GM21576 (cell line): ENCODE results near the gene SNRPD3.
"Not testable (repeated sequence)": the region's sequence is repeated elsewhere in the genome, so short reads cannot be mapped to it uniquely, and the experiment has no call there.

Source experiments
- ATAC-seq: cut with Tn5 transposase; IDR thresholded peaks from one replicate; pipeline ENCODE4 v1.9.1; 2021; ENCODE audit warnings: mild to moderate bottlenecking, moderate library complexity; ENCODE audit not compliant: unreplicated experiment

Gene SNRPD3

DNA sequence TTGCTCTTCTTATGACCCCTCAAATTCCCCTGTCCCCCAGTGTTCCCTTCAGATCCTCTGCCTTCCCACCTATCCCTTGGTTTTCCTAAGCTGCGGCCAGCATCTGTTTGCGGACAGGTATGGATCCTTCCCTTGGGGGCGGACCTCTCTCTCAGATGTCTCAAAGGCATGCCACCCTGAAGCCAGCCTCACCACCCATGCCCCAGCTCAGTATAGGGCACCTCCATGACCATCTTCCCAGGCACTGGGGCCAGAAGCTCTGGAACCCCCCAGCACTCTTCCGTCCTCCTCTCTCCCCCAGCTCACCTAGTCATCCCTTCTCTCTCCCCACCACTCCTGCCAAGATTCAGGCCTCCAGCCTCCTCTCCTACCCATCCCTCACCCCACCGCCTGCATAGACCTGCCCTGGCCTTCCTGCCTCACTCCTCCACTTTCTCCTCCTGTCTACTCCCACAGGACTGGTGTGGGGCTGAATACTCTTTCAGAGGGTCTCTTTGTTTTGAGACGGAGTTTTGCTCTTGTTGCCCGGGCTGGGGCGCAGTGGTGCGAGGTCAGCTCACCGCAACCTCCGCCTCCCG lies 34.9 kb downstream of the SNRPD3 start:
- ATAC-seq, result no peak

DNA sequence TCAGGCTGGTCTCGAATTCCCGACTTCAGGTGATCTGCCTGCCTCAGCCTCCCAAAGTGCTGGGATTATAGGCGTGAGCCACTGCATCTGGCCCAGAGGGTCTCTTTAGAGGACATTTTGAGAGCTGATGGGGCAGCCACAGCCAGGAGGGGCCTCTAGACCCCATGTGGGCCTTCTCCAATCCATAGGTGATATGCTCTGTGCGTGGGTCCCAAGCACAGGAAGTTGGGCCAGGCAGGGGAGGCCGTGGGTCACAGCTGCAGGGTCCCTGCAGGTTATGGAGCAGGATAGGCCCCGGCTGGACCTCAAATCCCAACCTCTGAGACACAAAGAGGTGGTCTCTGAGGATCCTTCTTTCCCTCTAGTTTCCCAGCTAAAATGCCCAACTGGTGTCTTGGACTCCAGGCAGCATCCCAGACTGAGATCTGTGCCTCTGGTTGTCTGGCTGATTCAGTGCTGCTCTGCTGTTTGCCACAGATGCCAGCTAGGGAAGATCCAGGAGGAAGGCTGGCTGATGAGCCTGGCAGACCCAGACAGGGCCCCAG lies 35.6 kb downstream of the SNRPD3 start:
- ATAC-seq, result no peak

DNA sequence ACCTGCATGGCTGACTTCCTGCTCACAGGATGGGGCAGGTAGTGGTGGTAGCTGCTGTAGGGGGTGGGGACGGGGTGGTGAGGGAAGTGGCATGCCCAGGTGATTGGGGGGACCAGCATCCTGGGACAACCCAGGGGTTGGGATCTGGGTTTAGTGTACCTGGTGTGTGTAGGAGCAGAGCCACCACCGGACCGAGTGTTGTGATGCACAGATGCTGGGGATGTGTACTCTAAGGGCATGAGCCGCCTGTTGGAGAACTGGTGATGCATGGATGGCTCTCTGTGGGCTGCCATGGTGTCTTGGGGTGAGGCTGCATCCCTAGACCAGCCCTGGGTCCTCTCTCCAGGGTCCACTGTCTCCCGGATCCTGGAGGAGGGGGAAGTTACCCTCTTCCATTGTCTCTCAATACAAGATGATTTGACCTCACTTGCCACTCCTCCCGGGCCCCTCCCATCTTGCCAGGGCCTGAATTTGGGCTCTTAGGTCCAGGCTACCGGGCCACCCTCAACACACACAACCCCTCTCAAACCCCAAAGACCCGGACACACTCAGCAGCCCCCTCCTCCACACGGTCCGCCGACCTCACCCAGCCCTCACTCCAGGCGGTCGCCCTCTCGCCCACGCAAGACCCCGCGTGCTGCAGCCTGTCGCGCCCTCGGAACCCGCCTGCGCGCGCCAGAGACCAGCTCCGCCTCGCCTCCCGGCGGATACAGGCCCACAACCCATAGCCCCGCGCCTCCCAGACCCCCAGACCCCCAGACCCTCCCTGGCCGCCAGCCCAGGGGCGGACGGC lies 36.5 kb downstream of the SNRPD3 start:
- no peak for ATAC-seq

DNA sequence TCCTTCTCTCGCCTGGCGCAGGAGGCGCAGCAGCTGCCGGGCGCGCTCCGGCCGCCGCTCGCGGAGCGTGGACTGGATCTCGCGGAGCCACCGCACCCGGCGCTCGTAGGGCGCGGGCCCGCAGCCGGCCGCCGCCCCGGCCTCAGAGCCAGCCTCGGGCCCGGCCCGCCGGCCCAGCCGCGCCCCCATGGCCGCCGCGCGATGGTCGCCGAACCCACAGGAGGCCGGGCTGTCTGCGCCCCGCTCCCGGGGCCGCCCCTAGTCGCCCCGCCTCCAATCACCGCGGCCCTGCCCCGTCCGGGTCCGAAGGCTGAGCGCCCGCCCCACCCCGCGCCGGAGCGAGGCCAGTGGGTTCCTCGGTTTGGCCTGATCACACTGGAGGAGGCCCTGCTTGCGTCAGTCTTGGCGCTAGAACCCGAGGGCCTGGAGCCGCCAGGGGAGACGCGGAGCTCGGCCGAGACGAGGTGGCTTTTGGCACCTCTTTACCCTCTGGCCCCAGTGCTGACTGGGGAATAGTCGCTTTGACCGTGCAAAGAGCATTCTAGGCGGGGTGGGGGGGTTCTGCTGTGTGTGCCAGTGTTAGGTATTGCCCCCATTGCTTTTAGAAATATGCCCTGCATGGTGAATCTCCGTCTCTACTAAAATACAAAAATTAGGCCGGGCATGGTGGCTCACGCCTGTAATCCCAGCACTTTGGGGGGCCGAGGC lies 37.2 kb downstream of the SNRPD3 start, which contains the start of gene LRRC75B:
LRRC75B (minus strand) TSS at position 223 of the 708 bp plus-strand sequence; CDS start at position 189, 34 bp downstream.
- peak; percentile 55 for ATAC-seq

DNA sequence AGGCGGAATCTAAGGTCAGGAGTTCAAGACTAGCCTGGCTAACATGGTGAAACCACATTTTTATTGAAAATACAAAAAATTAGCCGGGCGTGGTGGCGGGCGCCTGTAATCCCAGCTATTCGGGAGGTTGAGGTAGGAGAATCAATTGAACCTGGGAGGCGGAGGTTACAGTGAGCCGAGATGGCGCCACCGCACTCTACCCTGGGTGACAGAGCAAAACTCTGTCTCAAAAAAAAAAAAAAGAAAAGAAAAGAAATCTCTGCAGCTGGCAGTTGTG lies 37.7 kb downstream of the SNRPD3 start:
- ATAC-seq, result not testable (repeated sequence)

DNA sequence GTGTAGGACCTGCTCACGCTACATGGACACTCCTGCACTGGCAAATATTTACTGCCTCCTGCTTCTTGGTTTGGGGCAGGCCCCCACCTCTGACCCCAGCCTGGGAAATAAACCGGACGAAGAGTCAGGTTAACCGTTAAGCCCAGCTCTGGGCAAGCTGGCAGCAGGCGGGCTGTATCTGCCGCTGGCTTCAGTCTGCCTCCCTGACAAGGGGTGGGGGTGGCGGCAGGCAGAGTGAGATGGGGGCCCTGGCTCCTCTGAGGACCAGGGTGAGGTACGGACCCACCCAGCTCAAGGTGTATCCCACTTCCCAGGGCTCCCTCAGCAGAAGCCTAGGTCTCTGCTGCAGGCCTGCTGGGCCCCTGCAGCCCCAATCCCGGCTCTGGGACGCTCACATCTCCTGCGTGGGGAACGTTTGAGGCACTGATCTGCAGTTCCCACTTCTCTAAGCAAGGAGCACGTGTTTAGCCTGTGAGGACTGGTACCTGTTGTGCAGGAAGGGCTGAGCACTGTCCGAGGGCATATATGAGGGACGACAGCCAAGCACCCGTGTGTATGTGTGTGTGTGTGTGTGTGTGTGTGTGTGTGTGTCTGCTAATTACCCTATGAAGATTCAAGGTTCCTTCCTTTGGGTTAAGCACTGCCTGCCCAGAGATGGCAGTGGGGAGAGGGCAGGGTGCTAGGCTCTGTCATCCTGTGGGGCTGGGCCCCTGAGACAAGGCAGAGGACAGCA lies 38.2 kb downstream of the SNRPD3 start:
- no peak for ATAC-seq

DNA sequence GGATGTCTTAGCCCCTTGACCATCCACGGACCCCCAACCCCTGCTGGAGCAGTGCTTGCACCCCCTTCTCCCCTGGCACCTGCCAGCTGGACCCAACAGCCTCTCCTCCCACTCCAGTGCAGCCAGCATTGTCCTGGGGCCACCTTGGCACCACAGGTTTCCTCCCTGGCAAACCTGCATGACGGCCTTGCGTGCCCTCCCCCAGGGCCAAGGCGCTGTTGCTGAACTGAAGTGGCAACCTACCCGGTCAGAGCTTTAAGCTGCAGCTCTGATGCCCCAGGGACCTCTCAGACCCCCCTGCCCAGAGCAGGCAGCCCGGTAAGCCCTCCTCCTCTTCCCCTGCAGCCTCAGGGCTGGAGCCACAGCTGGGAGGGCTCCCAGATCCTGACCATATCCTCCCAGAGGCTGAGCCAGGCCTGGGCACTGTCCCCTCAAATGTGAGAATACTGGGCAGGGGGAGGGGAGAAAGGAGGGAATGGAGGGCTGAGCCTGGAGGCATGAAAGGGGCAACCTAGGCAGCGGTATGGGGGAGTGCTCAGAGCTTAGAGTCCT lies 38.8 kb downstream of the SNRPD3 start:
- no peak for ATAC-seq

DNA sequence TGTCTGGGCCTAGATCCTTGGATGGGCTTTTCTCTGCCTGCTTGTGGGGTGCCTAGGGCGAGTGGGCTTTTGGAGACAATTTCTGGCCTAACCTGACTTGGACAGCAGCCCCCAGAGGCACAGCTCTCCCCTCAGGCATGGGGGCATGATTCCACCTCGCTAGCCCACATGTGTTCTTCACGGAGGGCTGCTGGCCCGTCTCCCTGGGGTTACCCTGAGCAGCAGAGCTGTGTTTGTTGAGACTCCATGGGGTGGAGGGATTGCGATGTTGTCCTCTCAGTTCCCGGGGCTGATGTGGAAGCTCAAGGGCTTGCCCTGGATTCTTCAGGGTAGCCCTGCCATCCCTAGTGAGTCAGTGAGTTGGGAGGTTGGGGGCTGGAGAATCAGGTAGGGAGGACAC lies 39.4 kb downstream of the SNRPD3 start:
- ATAC-seq, result no peak

DNA sequence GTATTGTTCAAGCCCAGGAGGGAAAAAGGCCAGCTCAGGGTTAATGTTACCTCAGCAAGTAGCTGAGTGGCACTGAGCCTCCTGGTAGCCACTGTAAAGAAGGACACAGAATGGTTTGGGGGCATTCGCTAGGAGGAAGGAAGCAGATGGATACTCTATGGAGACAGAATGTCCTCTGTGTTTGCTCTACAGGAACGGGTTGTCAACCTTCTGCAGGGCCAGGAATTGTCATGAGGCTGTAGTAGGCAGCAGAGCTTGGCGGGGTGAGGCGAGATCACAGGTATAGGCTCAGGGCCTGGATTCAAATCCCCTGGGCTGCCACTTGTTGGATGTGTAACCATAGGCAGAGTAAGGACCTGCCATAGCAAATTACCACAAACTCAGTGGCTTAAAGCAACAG lies 40.1 kb downstream of the SNRPD3 start:
- ATAC-seq, result no peak

DNA sequence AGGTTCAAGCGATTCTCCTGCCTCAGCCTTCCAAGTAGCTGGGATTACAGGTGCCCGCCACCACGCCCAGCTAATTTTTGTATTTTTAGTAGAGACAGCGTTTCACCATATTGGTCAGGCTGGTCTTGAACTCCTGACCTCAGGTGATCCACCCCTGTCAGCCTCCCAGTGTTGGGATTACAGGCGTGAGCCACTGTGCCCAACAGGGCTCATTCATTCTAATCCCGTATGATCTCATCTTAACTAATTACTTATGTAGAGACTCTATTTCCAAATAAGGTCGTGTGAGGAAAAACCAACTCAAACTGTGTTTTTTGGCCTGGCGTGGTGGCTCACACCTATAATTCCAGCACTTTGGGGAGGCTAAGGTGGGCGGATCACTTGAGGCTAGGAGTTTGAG lies 41.3 kb downstream of the SNRPD3 start:
- ATAC-seq, result not testable (repeated sequence)

DNA sequence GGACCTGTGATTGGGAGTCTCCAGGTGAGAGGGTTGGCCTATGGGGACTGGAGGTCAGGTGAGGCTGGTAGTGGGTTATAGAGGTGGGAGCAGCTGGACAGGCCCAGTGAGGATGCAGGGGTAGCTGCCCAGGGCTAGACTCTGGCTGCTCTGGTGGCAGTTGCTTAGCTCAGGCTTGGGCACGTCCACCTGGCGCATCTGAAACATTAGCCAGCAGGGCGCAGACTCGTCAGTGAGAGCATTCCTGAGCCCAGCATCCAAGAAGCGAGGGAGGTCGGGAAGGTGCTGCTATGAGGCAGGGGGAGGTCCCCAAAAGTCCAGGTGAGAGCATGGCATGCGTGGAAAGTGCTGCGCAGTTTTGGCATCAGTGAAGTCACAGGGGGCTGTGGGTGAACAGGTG lies 43.7 kb downstream of the SNRPD3 start:
- ATAC-seq, result no peak

DNA sequence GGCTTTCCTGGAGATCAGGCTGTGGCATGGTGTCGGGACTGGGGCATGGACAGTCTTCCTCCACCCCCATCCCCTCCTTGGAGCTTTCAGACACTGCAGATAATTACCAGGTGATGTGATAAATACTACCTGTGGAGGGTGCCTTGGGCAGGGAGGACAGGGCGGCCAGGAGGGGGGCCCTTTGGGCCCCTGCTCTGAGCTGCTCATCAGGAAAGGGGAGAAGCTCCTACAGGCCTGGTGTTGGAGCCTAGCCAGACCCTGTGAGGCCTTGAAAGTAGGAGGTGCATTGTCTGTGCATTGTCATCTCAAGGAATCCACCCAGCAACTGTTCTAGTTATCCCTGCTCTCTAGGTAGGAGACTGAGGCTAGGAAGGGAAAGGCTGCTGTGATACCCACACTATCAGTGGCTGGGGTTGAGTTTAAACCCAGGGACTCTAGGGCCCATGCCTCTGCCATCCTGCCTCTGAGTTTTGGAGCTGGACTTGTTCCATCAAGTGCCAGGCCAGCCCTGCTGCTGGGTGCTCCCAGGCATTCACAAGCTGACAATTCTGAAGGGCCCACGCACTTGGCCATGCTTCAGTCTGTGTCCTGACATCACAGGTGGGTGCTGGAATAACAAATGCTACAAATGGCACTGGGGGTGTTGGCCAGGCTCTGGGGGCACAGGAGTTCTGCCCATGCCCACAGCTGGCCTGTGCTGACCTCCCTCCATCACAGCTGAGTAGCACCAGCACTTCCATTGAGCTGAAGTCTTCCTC lies 44.3 kb downstream of the SNRPD3 start:
- not testable (repeated sequence) for ATAC-seq

DNA sequence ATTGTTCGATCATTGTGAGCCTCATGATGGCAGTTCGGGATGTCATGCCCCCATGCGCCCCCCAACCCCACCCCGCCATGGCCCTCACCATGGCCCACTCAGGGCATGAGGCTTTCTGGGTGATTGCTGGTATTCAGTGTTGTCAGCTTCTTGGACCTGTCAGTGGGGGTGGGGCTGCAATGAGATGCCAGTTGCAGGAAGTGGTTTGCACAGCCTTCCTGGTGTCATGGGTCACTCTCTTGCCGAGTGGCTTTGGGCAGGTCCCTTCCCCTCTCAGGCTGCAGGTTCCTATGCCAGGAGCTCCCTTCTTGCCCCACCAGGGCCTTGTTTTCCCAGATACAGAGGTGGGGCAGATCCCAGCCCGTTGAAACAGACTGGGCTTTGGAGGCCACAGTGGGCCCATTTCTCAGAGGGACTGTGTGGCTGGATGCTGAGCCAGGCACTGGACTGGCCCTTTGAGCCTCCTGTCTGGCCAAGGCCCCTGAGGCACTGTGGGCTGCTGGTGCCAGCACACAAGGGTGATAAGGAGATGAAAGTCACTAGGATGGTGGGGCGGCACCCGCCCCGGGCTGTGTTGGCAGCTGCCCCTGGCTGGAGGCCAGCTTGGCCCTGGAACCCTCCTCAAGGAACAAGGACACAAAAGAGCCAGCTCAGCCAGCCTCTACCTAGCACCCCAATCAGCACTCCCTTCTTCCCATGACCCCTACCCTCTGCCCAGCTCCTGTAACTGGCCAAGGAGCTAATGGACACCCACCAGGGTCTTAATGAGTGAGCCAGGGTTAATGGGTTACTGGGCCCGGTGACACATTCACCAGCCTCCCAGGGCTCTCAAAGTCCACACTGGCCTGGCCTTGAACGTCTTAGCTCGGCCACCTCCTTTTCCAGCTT lies 45.7 kb downstream of the SNRPD3 start:
- ATAC-seq, result no peak

DNA sequence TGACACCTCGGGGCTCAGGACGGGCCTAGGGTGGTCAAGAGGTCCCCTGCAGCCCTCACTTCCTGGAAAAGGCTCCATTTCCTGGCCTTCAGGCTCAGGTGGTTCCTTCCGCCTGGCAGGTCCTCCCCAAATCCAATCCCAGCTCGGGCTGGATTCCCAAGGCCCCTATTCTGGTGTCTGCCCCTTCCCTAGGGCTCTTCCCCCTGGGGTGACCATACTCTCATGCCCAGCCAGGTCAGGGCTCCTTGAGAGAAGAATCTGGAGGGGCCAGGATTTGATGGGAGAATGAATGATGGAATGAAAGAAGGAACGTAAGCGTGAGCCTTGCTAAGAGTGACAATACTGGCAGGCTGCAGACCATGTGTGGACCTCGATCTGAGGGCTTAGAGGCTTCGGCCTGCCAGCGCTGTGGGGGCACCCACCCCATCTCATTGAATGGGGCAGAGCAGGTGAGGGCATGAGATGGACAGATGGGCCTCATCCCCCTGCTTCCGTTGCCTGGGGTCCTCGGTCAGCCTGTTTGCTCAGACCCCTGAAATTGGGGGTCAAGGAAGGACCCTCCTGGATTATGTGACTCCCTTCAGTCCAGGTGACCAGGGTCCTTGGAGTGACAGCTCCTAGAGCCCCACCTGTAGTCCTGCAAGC lies 46.4 kb downstream of the SNRPD3 start:
- ATAC-seq, result not testable (repeated sequence)

DNA sequence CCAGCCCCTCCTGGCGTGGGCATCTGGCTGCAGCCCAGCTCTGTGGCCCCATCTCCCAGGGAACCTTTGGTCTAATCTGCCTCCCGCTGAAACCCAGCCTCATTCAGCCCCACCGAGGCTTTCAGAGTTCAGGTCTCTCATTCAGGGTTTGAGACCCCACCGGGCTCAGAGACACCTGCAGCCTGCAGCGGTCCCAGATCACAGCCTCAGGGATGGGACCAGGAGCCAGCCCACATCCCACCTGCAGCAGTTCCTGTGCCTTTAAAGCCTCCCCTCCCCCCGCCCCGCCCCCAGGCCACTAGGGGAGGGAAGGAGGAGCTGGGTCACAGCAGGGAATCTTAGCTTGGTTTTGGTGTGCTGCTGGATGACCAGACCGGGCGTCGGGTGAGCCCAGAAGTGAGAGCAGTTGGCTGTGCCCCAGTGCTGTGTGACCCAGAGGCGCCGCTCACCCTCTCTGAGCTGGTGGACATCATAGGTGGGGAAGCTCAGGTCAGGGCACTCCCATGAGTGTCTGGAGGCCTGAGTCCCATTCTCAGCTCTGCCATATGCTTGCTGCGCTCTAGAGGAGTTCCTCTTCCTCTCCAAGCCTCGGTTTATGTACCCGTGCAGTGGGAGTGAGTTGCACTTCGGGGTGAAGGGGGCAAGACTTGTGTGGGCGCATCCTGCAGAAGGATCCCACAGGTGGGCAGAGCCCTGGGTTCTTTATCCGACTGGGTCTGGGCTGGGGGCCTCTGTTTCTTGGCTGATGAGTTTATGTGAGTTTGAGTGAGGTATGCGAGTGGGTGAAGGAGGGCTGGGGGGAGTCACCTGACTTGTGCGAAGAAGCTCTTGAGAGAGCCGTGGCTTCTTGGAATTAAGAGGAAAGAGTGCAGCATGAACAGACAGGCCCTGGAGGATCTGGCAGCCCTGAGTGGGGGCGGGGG lies 47.3 kb downstream of the SNRPD3 start, which contains the start of gene GGT1:
GGT1 (plus strand) TSS at position 347 of the 923 bp plus-strand sequence. CDS start 7,889 bp downstream, outside the sequence.
- not testable (repeated sequence) for ATAC-seq

DNA sequence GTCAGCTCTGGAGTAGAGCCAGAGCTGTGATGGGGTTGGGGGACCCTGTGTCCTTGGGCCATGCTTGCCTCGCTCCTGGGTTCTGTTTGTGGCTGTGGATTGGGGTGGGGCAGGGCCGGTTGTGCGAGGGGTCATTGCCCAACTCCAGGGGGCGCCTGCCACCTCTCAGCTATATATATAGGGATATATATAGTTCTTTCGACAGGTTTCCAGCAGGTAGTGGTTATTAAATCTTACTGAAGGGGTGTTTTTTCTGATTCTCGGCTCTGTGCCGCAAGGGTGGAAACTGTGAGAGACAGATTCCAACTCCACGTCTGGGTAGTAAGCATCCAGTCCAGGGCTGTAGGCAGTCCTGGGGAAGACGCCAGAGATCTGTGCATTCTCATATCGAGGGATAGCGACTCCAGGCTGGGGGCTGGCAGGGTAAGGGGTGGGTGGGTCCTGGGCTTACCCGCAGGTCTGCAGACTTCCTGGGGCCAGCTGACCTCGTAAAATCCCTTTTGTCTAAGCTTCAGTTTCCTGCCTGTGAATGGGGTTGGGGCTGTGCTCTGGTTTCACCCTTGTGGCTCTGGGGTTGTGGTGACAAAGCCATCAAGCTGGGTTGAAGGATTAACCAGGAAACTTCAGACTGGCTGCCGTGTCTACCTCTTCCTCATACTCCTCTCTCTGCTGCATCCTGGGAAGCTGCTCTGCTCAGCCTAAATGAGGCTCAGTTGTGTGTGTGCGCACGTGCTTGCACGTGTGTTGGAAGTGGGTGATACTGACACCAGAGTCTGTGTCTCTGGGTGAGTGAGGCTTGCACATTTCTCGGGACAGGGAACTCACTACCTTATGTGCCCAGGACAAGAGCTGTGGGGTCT lies 48.2 kb downstream of the SNRPD3 start:
- ATAC-seq, result not testable (repeated sequence)
